ENCODE data around the gene BCL3. TPM values are rescaled to one million over a fixed set of nuclear protein-coding genes. Genes with fewer than 3 reads are reported as not detected.

Gene BCL3
- total and polyA plus RNA-seq, 5 donors from 2014 or later: 3.4 to 231 (median 6.2) TPM

GRCh38 chr19:44740351-44740824 is 8.1 kb upstream of the BCL3 start:
- ATAC-seq (ENCODE audit: low read depth in 2 of 2) (no peak), DNase-seq (no peak)
- Mint-ChIP-seq H3K9me3 (no peaks in the 10 kb centered on the region), H3K4me1 (peaks cover 5 to 27% (median 10%) of the 10 kb centered on the region in 4 donors), H3K27ac (peak overlapping the region; percentile 16 to 78 (median 58)), H3K4me3 (no peak overlapping the region), H3K36me3 (no peaks in the 10 kb centered on the region), H3K27me3 (peaks cover 6% of the 10 kb centered on the region)
- Histone ChIP-seq H3K27me3 (ENCODE audit: control insufficient read depth, insufficient read depth, low read length) (no peaks in the 10 kb centered on the region), H3K4me3 (ENCODE audit: low read depth, low read length) (no peak overlapping the region), H3K4me1 (ENCODE audit: control insufficient read depth, insufficient read depth, low read length, poor library complexity, severe bottlenecking) (peaks cover 6% of the 10 kb centered on the region), H3K9me3 (ENCODE audit: control insufficient read depth in 2 of 2, low read length in 2 of 2) (no peaks in the 10 kb centered on the region), H3K36me3 (ENCODE audit: control insufficient read depth, insufficient read depth, low read length) (no peaks in the 10 kb centered on the region), H3K27ac (ENCODE audit: insufficient read depth, low read length, poor library complexity, severe bottlenecking) (no peak overlapping the region)

DNA sequence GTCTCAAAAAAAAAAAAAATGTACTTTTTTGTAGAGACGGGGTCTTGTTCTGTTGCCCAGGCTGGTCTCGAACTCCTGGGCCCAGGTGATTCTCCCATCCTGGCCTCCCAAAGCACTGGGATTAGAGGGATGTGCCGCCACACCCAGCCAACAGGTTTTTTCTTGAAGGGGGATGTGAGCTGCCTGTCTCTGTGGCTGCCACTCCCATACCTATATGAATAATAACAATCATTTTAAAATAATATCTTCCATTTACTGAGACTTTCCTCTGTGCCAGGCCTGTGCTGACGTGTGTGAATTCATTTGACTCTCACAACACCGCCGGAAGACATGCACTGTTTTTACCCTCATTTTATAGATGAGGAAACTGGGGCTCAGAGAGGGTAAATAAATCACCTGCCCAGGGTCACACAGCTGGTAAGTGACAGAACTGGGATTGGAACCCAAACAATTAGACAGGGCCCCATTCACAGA is 7.2 kb upstream of the BCL3 start:
- Histone ChIP-seq H3K9me3 (ENCODE audit: control insufficient read depth in 2 of 2, low read length in 2 of 2) (no peaks in the 10 kb centered on the region), H3K27me3 (ENCODE audit: control insufficient read depth, insufficient read depth, low read length) (no peaks in the 10 kb centered on the region), H3K27ac (ENCODE audit: insufficient read depth, low read length, poor library complexity, severe bottlenecking) (peak overlapping the region; percentile 47), H3K4me1 (ENCODE audit: control insufficient read depth, insufficient read depth, low read length, poor library complexity, severe bottlenecking) (peaks cover 6% of the 10 kb centered on the region), H3K4me3 (ENCODE audit: low read depth, low read length) (no peak overlapping the region), H3K36me3 (ENCODE audit: control insufficient read depth, insufficient read depth, low read length) (no peaks in the 10 kb centered on the region)
- H3K27ac Mint-ChIP-seq: peak overlapping the region; percentile 32 to 89 (median 41)
- peak overlapping the region in 3 of 4 donors; percentile 20 to 71 (median 21) for H3K4me3 Mint-ChIP-seq
- peaks cover 6% of the 10 kb centered on the region for H3K27me3 Mint-ChIP-seq
- peaks cover 5 to 29% (median 10%) of the 10 kb centered on the region in 4 donors for H3K4me1 Mint-ChIP-seq
- H3K36me3 Mint-ChIP-seq: no peaks in the 10 kb centered on the region
- ATAC-seq (ENCODE audit: low read depth in 2 of 2) (peak; percentile 35 to 65), DNase-seq (peak in 2 of 3 donors; percentile 41 to 61)
- H3K9me3 Mint-ChIP-seq: no peaks in the 10 kb centered on the region

DNA sequence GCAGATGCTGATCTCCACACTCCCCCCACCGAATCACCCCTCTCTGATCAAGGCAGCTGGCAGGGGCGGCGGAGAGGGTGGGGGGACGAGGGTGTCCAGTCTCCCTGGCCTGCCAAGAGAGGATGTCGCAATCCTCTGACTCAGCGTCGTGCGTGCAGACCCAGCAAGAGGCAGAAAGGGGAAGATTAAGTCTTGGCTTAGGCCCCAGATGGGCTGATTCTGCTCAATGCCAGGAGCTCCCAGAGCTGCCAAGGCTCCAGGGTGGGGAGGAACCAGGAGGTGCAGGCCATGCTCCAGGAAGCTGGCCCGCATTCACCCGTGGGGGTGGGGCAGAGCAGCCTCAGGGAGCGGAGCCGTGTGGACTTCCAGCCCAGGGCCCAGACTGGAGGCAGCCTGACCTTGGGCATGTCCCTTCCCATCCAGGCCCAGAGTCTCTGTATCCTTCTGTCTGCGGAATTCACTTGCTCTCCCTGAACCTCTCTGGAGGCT is 6.6 kb upstream of the BCL3 start:
- Mint-ChIP-seq H3K4me1 (peaks cover 5 to 33% (median 11%) of the 10 kb centered on the region in 4 donors), H3K4me3 (peak overlapping the region in 1 of 4 donors; percentile 20), H3K9me3 (no peaks in the 10 kb centered on the region), H3K36me3 (no peaks in the 10 kb centered on the region), H3K27ac (peak overlapping the region; percentile 32 to 89 (median 80)), H3K27me3 (peaks cover 6% of the 10 kb centered on the region)
- no peaks in the 10 kb centered on the region for H3K27me3 ChIP-seq (ENCODE audit: control insufficient read depth, insufficient read depth, low read length)
- no peaks in the 10 kb centered on the region for H3K9me3 ChIP-seq (ENCODE audit: control insufficient read depth in 2 of 2, low read length in 2 of 2)
- peaks cover 9% of the 10 kb centered on the region for H3K4me1 ChIP-seq (ENCODE audit: control insufficient read depth, insufficient read depth, low read length, poor library complexity, severe bottlenecking)
- DNase-seq (no peak), ATAC-seq (ENCODE audit: low read depth in 2 of 2) (peak; percentile 32 to 53)
- H3K4me3 ChIP-seq (ENCODE audit: low read depth, low read length): no peak overlapping the region
- peak overlapping the region; percentile 47 for H3K27ac ChIP-seq (ENCODE audit: insufficient read depth, low read length, poor library complexity, severe bottlenecking)
- H3K36me3 ChIP-seq (ENCODE audit: control insufficient read depth, insufficient read depth, low read length): no peaks in the 10 kb centered on the region

GRCh38 chr19:44742330-44743061 is 6.0 kb upstream of the BCL3 start:
- peak overlapping the region; percentile 15 for H3K27ac ChIP-seq (ENCODE audit: insufficient read depth, low read length, poor library complexity, severe bottlenecking)
- H3K4me1 ChIP-seq (ENCODE audit: control insufficient read depth, insufficient read depth, low read length, poor library complexity, severe bottlenecking): peaks cover 16% of the 10 kb centered on the region
- peaks cover 6% of the 10 kb centered on the region for H3K27me3 Mint-ChIP-seq
- H3K9me3 Mint-ChIP-seq: no peaks in the 10 kb centered on the region
- H3K27me3 ChIP-seq (ENCODE audit: control insufficient read depth, insufficient read depth, low read length): no peaks in the 10 kb centered on the region
- no peak overlapping the region for H3K4me3 ChIP-seq (ENCODE audit: low read depth, low read length)
- H3K4me1 Mint-ChIP-seq: peaks cover 6 to 37% (median 14%) of the 10 kb centered on the region in 4 donors
- peak overlapping the region; percentile 71 to 89 (median 80) for H3K27ac Mint-ChIP-seq
- H3K36me3 ChIP-seq (ENCODE audit: control insufficient read depth, insufficient read depth, low read length): no peaks in the 10 kb centered on the region
- no peak for ATAC-seq (ENCODE audit: low read depth in 2 of 2)
- no peak for DNase-seq
- peak overlapping the region in 3 of 4 donors; percentile 20 to 57 (median 27) for H3K4me3 Mint-ChIP-seq
- H3K9me3 ChIP-seq (ENCODE audit: control insufficient read depth in 2 of 2, low read length in 2 of 2): no peaks in the 10 kb centered on the region
- no peaks in the 10 kb centered on the region for H3K36me3 Mint-ChIP-seq

- H3K27me3 ChIP-seq (ENCODE audit: control insufficient read depth, insufficient read depth, low read length): no peaks in the 10 kb centered on the region
- H3K36me3 Mint-ChIP-seq: no peaks in the 10 kb centered on the region
- H3K9me3 ChIP-seq (ENCODE audit: control insufficient read depth in 2 of 2, low read length in 2 of 2): no peaks in the 10 kb centered on the region
- peaks cover 32% of the 10 kb centered on the region for H3K4me1 ChIP-seq (ENCODE audit: control insufficient read depth, insufficient read depth, low read length, poor library complexity, severe bottlenecking)
- H3K27ac ChIP-seq (ENCODE audit: insufficient read depth, low read length, poor library complexity, severe bottlenecking): peak overlapping the region; percentile 33
- H3K27me3 Mint-ChIP-seq: no peaks in the 10 kb centered on the region
- H3K36me3 ChIP-seq (ENCODE audit: control insufficient read depth, insufficient read depth, low read length): no peaks in the 10 kb centered on the region
- DNase-seq (no peak), ATAC-seq (ENCODE audit: low read depth in 2 of 2) (no peak)
- no peaks in the 10 kb centered on the region for H3K9me3 Mint-ChIP-seq
- H3K27ac Mint-ChIP-seq: peak overlapping the region in 2 of 3 donors; percentile 75 to 87
- H3K4me1 Mint-ChIP-seq: peaks cover 10 to 51% (median 22%) of the 10 kb centered on the region in 4 donors
- peak overlapping the region in 1 of 4 donors; percentile 86 for H3K4me3 Mint-ChIP-seq
- no peak overlapping the region for H3K4me3 ChIP-seq (ENCODE audit: low read depth, low read length)
These were observed 3.6 kb upstream of the BCL3 start for GRCh38 chr19:44744871-44745332.

DNA sequence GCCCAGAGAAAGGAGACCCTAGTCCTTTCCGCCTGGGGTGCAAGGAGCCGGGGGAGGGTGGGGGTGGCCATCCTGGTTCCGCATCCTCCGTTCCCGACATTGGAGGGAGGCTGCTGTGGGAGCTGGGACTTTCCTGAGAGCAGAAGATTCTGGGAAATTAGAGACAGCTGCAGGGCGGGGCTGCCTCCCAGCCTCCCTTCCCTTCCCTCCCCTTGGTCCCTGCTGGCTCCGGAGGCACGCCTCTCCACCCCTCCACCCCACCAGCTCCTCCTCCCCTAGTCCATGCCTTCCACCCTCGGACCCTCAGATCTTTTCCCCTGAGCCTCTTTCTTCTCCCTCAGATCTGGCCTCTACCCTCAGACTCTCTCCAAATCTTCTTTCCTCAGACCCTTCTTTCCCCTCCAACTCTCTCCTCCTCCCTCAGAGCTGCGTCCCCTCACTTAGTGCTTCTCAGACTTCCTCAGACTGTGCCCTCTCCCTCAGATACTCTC is 3.1 kb upstream of the BCL3 start:
- H3K27ac ChIP-seq (ENCODE audit: insufficient read depth, low read length, poor library complexity, severe bottlenecking): peak overlapping the region; percentile 94
- H3K4me1 ChIP-seq (ENCODE audit: control insufficient read depth, insufficient read depth, low read length, poor library complexity, severe bottlenecking): peaks cover 34% of the 10 kb centered on the region
- Mint-ChIP-seq H3K9me3 (no peaks in the 10 kb centered on the region), H3K36me3 (no peaks in the 10 kb centered on the region), H3K4me1 (peaks cover 6 to 54% (median 24%) of the 10 kb centered on the region in 4 donors), H3K27me3 (no peaks in the 10 kb centered on the region), H3K4me3 (peak overlapping the region in 3 of 4 donors; percentile 55 to 89 (median 56)), H3K27ac (peak overlapping the region in 2 of 3 donors; percentile 94 to 98)
- no peaks in the 10 kb centered on the region for H3K27me3 ChIP-seq (ENCODE audit: control insufficient read depth, insufficient read depth, low read length)
- no peak overlapping the region for H3K4me3 ChIP-seq (ENCODE audit: low read depth, low read length)
- DNase-seq: no peak
- H3K36me3 ChIP-seq (ENCODE audit: control insufficient read depth, insufficient read depth, low read length): no peaks in the 10 kb centered on the region
- H3K9me3 ChIP-seq (ENCODE audit: control insufficient read depth in 2 of 2, low read length in 2 of 2): no peaks in the 10 kb centered on the region
- ATAC-seq (ENCODE audit: low read depth in 2 of 2): no peak

DNA sequence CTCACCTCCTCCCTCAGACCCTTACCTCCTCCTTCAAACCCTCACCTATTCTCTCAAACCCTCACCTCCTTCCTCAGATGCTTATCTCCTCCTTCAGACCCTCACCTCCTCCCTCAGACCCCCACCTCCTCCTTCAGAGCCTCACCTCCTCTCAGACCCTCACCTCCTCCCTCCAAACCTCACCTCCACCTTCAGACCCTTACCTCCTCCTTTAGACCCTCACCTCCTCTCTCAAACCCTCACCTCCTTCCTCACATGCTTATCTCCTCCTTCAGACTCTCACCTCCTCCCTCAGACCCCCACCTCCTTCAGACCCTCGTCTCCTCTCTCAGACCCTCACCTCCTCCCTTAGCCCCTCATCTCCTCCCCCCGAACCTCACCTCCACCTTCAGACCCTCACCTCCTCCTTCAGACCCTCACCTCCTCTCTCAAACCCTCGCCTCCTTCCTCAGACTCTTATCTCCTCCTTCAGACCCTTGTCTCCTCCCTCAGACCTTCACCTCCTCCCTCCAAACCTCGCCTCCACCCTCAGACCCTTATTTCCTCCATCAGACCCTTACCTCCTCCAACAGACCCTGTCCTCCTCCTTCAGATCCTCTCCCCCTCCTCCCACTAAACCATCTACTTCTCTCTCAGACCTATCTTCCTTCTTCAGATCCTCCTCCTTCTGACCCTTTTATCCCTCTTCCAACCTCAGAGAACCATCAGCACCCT is 2.5 kb upstream of the BCL3 start:
- no peak for DNase-seq
- no peak overlapping the region for H3K4me3 ChIP-seq (ENCODE audit: low read depth, low read length)
- no peak for ATAC-seq (ENCODE audit: low read depth in 2 of 2)

More for the DNA sequence above, 2.5 kb upstream of the BCL3 start:
- Histone ChIP-seq H3K4me1 (ENCODE audit: control insufficient read depth, insufficient read depth, low read length, poor library complexity, severe bottlenecking) (peaks cover 40% of the 10 kb centered on the region), H3K27me3 (ENCODE audit: control insufficient read depth, insufficient read depth, low read length) (no peaks in the 10 kb centered on the region), H3K27ac (ENCODE audit: insufficient read depth, low read length, poor library complexity, severe bottlenecking) (peak overlapping the region; percentile 94), H3K36me3 (ENCODE audit: control insufficient read depth, insufficient read depth, low read length) (peaks cover 3% of the 10 kb centered on the region), H3K9me3 (ENCODE audit: control insufficient read depth in 2 of 2, low read length in 2 of 2) (no peaks in the 10 kb centered on the region)
- Mint-ChIP-seq H3K36me3 (no peaks in the 10 kb centered on the region), H3K27me3 (no peaks in the 10 kb centered on the region), H3K9me3 (no peaks in the 10 kb centered on the region), H3K27ac (peak overlapping the region; percentile 2 to 98 (median 94)), H3K4me3 (peak overlapping the region; percentile 65 to 97 (median 81)), H3K4me1 (peaks cover 5 to 56% (median 29%) of the 10 kb centered on the region in 4 donors)
